ENCODE measurements around the gene ZNF3. TPM values are rescaled to one million over a fixed set of nuclear protein-coding genes. Genes with fewer than 3 reads are reported as not detected.

Gene ZNF3
- total RNA-seq, 1 donor from 2014 or later, result 6.9 TPM

- H3K4me1 ChIP-seq, result peaks cover 0 to 16% of the 10 kb centered on the region in 2 donors
- TF ChIP-seq CTCF (IDR thresholded peaks at IDR 0.05), result no peak
- no peak overlapping the region for H3K4me3 ChIP-seq
- no peaks in the 10 kb centered on the region for H3K27me3 ChIP-seq
- DNase-seq (ENCODE audit: low spot score in 2 of 2), result no peak
- no peaks in the 10 kb centered on the region for H3K36me3 ChIP-seq
- no peaks in the 10 kb centered on the region for H3K9me3 ChIP-seq
- intact Hi-C loops (cut with DNase I), result loop anchor here (10.0 kb wide), 1 partner anchor 303 kb away; the partner anchor contains the start of genes MEPCE and ZCWPW1
- H3K27ac ChIP-seq, result no peak overlapping the region
Measured at GRCh38 chr7:100122067-100122466, 40.5 kb upstream of the ZNF3 start.

GRCh38 chr7:100120733-100121036 lies 39.2 kb upstream of the ZNF3 start:
- TF ChIP-seq CTCF (IDR thresholded peaks at IDR 0.05), result no peak
- Histone ChIP-seq H3K27ac (peak overlapping the region; percentile 86 to 93), H3K4me3 (peak overlapping the region; percentile 70 to 84), H3K27me3 (no peaks in the 10 kb centered on the region), H3K4me1 (peaks cover 0 to 9% of the 10 kb centered on the region in 2 donors), H3K9me3 (no peaks in the 10 kb centered on the region), H3K36me3 (no peaks in the 10 kb centered on the region)
- DNase-seq (ENCODE audit: low spot score in 2 of 2), result no peak
- intact Hi-C loops (cut with DNase I), result loop anchor here (10.0 kb wide), 1 partner anchor 304 kb away; the partner anchor contains the start of genes MEPCE and ZCWPW1

DNA sequence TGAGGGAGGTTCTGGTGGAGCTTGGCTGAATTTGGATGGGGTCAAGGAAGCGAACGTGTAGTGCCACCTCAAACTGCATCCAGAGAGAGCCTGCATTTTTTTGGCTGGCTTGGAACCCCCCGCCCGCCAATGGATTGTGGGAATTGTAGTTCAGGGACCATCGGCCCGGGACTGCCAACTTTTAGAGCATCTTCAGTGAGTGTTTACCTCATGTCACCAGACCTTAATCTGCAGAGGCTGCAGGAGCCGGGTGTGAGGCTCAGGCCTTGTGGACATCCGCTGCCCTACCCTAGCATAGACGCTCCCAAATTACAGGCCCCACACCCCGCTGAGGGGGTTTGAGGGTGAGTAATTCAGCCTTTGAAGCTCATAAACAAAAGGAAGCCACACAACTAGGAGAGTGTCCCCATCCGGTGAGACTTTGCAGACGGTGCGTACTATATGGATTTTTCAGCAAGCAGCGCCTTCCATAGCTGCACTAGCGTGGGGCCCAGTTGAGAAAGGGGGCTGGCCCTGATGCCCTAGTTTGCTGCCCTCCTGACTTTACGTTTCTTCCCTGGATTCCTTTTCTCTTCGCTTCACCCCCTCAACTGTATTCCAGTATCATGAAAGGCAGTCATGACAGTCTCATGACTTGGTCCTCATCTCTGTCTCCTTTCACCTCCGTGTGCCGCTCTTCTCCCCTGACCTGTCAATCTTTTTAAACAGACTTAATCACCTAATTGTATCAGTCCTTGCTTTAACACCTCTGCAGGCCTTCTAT lies 38.6 kb upstream of the ZNF3 start:
- H3K4me1 ChIP-seq, result peaks cover 0 to 9% of the 10 kb centered on the region in 2 donors

DNA sequence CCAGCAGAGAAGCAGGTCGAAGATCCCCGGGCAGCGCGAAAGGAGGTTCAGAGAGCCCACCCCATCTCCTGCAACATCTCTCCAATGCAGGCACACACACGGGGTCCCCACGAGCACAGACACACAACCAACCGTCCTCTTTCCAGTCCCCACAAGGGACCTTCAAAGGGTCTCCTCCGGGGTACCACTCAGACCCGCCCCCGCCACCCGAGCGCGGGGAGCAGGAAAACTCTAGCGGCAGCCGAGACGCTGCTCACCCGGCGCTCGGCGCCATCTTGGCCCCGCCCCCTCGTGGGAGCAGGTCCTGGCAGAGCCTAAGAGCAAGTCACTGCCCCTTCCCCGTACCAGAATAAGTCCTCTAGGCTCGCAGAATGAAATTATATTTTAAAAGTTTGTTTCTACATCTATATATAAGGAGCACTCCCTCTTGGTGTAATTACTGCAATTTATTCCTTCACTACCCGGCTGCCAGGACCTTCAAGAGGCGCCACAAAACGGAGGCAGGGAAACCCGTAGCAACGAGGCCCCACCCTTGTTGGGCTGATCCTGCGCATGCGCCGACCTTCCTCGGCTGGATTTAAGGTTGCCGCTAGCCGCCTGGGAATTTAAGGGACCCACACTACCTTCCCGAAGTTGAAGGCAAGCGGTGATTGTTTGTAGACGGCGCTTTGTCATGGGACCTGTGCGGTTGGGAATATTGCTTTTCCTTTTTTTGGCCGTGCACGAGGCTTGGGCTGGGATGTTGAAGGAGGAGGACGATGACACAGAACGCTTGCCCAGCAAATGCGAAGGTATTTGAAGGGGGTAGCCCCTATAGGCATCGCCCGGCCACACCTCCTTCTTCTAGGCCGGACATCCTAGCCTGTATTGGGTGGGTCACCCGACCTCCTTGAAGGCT lies 37.8 kb upstream of the ZNF3 start, which contains the start of the genes CNPY4 and TAF6:
TSS of gene CNPY4 (plus strand) at position 563 of the 898 bp plus-strand sequence. CDS start at position 674, 111 bp downstream.
TSS of gene TAF6 (minus strand) at position 287 of the 898 bp plus-strand sequence. CDS start 5,149 bp downstream, outside the sequence.
- Histone ChIP-seq H3K27me3 (no peaks in the 10 kb centered on the region), H3K9me3 (no peaks in the 10 kb centered on the region), H3K27ac (peak within 1 kb of the TSS; percentile 86 to 93), H3K36me3 (peaks cover 0 to 1% of the 10 kb centered on the region in 2 donors), H3K4me3 (peak within 1 kb of the TSS; percentile 70 to 84), H3K4me1 (peaks cover 0 to 9% of the 10 kb centered on the region in 2 donors)
- DNase-seq (ENCODE audit: low spot score in 2 of 2), result peak; percentile 81 to 96
- intact Hi-C loops (cut with DNase I), result loop anchor here (1.0 to 2.0 kb wide), 2 partner anchors 18 to 29 kb away; partner anchors contain the start of genes AP4M1, LAMTOR4 and MCM7
- peak in 1 of 3 experiments; percentile 8 for TF ChIP-seq CTCF (IDR thresholded peaks at IDR 0.05)

More for the DNA sequence above, 38.6 kb upstream of the ZNF3 start:
- Histone ChIP-seq H3K36me3 (no peaks in the 10 kb centered on the region), H3K4me3 (peak overlapping the region; percentile 70 to 84), H3K9me3 (no peaks in the 10 kb centered on the region), H3K27me3 (no peaks in the 10 kb centered on the region), H3K27ac (peak overlapping the region; percentile 86 to 93)
- intact Hi-C loops (cut with DNase I), result loop anchor here (1.0 to 10.0 kb wide), 3 partner anchors 19 to 305 kb away; partner anchors contain the start of genes AP4M1, LAMTOR4, MCM7 and MEPCE
- peak in 1 of 2 donors; percentile 84 for DNase-seq (ENCODE audit: low spot score in 2 of 2)
- TF ChIP-seq CTCF (IDR thresholded peaks at IDR 0.05), result no peak

DNA sequence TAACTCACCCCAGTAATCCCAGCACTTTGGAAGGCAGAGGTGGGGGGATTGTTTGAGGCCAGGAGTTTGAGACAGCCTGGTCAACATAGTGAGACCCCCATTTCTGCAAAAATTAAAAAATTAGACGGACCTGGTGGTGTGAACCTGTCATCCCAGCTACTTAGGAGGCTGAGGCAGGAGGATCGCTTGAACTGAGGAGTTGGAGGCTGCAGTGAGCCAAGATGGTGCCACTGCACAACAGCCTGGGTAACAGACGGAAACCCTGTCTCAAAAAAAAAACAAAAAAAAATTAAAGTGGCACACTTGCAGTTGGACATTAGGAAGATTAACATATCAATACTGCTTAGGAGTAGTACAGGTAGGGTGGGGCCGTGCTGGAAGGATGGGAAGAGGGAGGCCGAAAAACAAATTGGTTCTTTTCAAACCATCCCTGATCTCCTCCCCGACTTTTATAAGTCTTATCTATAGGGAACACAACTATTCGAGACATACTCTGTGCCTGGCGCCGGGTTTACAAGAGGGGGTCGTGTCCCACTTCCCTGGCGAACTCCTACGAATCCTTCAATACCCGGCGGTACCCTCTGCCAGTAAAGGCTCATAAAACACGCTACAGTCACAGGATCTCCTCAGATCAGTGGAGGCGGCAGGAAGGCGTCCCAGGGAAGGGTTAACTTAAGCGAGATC lies 37.0 kb upstream of the ZNF3 start:
- TF ChIP-seq CTCF (IDR thresholded peaks at IDR 0.05), result no peak
- peaks cover 0 to 9% of the 10 kb centered on the region in 2 donors for H3K4me1 ChIP-seq
- no peak for DNase-seq (ENCODE audit: low spot score in 2 of 2)
- peak overlapping the region; percentile 70 to 84 for H3K4me3 ChIP-seq
- peaks cover 8 to 9% of the 10 kb centered on the region in 2 donors for H3K36me3 ChIP-seq
- no peaks in the 10 kb centered on the region for H3K9me3 ChIP-seq
- no peaks in the 10 kb centered on the region for H3K27me3 ChIP-seq
- intact Hi-C loops (cut with DNase I), result loop anchor here (1.0 to 2.0 kb wide), 2 partner anchors 17 to 30 kb away; partner anchors contain the start of genes AP4M1, LAMTOR4 and MCM7
- H3K27ac ChIP-seq, result peak overlapping the region; percentile 86 to 93

Measured in ascending aorta (tissue), 2 donors.